ENCODE measurements around the gene CYP1A1.

The CYP1A1 gene

DNA sequence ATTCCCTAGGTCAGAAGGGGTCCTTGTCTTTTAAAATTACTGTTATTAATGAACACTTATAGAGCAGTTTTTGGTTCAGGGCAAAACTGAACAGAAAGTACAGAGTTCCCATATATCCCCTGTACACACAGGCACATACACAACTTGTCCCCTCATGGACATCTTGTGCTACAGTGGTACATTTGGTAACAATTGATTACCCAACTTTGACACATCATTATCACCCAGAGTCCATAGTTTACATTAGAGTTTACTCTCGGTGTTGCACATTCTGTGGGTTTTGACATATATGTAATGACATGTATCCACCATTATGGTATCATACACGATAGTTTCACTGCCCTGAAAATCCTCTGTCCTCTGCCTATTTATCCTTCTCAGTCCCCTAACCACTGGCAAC, 28.5 kb downstream of the CYP1A1 start:
- Mint-ChIP-seq H3K4me3 (peak overlapping the region; percentile 100), H3K9me3 (no peaks in the 10 kb centered on the region), H3K27me3 (peaks cover 7% of the 10 kb centered on the region), H3K4me1 (peaks cover 44% of the 10 kb centered on the region), H3K27ac (no peak overlapping the region), H3K36me3 (peaks cover 5% of the 10 kb centered on the region)
- no peak for DNase-seq
- CTCF ChIA-PET: interaction anchor here (0.7 kb wide), 1 partner anchor 90 kb away, joined by 3 read pairs; no protein-coding TSS in a partner anchor

DNA sequence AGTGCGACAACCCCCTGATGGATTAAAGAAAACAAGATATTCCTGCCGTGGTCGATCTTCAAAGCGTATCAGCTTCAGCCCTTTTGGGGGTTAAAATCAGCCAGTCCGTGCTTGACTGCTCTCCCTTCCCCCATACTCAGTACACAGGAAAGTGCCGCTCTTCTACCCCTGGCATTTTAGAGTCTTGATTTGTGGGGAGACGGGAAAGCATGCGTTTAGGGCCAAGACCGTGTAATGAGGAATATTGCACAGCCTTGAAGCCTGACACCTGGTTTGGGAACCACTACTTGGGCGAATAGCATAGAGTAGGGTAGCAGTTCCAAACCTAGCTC, 29.0 kb downstream of the CYP1A1 start:
- Mint-ChIP-seq H3K4me3 (peak overlapping the region; percentile 100), H3K27ac (peak overlapping the region; percentile 97), H3K4me1 (peaks cover 44% of the 10 kb centered on the region), H3K36me3 (peaks cover 5% of the 10 kb centered on the region), H3K27me3 (peaks cover 2% of the 10 kb centered on the region), H3K9me3 (no peaks in the 10 kb centered on the region)
- CTCF ChIA-PET: interaction anchor here (1.3 kb wide), 1 partner anchor 75 kb away, joined by 5 read pairs; no protein-coding TSS in a partner anchor
- no peak for DNase-seq

DNA sequence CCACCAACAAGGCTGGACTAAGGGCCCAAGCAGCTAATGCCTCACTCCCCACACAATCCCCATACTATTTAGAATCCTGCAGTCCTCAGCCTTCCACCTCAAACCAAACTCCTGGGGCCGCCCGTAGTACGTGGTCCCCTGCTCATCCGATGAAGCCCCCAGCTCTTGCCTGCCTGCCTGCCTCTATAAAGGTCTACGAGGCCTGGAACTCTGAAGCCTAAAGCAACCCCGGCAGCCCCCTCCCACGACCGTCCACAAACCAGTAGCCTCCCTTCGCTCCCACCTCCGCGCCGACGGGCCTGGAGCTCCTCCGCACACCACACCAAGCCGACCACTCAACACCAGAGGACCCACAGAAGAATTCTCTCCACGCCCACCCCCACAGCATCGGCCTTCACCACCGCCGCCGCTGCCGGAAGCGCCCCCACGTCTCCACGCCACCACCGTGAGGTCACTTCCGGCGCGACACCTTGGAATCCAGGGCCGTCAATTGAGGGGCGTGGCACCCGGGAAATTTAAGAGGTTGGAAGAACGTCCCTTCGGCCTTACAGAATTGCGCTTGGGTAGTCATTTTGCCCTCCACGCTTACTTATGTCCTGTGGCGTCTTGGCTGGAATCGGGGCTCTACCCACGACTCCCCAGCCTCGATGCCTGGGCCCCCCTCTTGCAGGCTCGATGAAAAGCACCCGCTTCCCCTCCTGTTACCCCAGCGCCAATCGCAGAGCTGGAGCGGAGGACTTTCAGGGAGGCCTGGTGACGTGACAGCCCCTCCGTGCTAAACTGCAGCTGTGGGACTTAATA, 29.5 kb downstream of the CYP1A1 start, which contains the start of gene EDC3:
Gene EDC3, minus strand, starts transcription at position 428 of the 801 bp plus-strand sequence. CDS start 20,900 bp downstream, outside the sequence.
- H3K27ac Mint-ChIP-seq: peak within 1 kb of the TSS; percentile 97
- H3K36me3 Mint-ChIP-seq: peaks cover 5% of the 10 kb centered on the region
- H3K27me3 Mint-ChIP-seq: no peaks in the 10 kb centered on the region
- H3K4me3 Mint-ChIP-seq: peak within 1 kb of the TSS; percentile 100
- H3K9me3 Mint-ChIP-seq: no peaks in the 10 kb centered on the region
- peaks cover 44% of the 10 kb centered on the region for H3K4me1 Mint-ChIP-seq
- CTCF ChIA-PET: interaction anchor here (1.3 kb wide), 1 partner anchor 76 kb away, joined by 5 read pairs; no protein-coding TSS in a partner anchor
- peak; percentile 93 for DNase-seq

DNA sequence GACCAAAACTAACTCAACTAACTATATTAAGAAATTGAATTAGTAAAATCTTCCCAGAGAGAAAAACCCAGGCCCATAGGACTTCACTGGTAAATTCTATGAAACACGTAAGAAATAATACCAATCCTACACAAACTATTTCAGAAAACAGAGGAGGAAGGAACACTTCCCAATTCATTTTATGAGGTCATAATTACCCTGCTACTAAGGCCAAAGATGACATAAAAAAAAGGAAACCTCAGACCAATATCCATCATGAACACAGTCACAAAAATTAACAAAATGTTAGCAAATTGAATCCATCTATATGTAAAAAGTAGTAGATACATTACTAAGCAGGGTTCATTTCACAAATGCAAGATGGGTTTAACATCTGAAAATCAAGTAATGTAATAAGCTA, 33.0 kb downstream of the CYP1A1 start:
- peaks cover 5% of the 10 kb centered on the region for H3K36me3 Mint-ChIP-seq
- H3K27ac Mint-ChIP-seq: no peak overlapping the region
- no peaks in the 10 kb centered on the region for H3K9me3 Mint-ChIP-seq
- no peak overlapping the region for H3K4me3 Mint-ChIP-seq
- CTCF ChIA-PET: no interaction called here
- H3K4me1 Mint-ChIP-seq: peaks cover 44% of the 10 kb centered on the region
- no peaks in the 10 kb centered on the region for H3K27me3 Mint-ChIP-seq
- no peak for DNase-seq

GRCh38 chr15:74683758-74684157, 41.6 kb downstream of the CYP1A1 start:
- no peak for DNase-seq
- no peak overlapping the region for H3K27ac Mint-ChIP-seq
- peaks cover 4% of the 10 kb centered on the region for H3K9me3 Mint-ChIP-seq
- no peak overlapping the region for H3K4me3 Mint-ChIP-seq
- peaks cover 18% of the 10 kb centered on the region for H3K36me3 Mint-ChIP-seq
- no peaks in the 10 kb centered on the region for H3K27me3 Mint-ChIP-seq
- H3K4me1 Mint-ChIP-seq: no peaks in the 10 kb centered on the region
- CTCF ChIA-PET: no interaction called here

DNA sequence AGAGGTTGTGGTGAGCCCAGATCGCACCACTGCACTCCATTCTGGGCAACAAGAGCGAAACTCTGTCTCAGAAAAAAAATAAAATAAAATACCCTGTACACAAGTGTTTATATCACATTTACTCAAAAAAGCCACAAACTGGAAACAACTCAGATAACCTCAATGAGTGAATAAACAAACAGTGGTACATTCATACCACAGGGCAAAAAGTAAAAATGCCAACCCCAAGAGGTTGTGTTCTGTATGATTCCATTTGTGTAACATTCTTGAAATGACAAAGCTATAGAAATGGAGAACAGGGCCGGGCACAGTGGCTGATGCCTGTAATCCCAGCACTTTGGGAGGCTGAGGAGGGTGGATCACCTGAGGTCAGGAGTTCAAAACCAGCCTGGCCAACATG, 42.4 kb downstream of the CYP1A1 start:
- H3K9me3 Mint-ChIP-seq: peaks cover 4% of the 10 kb centered on the region
- H3K27me3 Mint-ChIP-seq: no peaks in the 10 kb centered on the region
- no peak for DNase-seq
- CTCF ChIA-PET: no interaction called here
- H3K4me1 Mint-ChIP-seq: no peaks in the 10 kb centered on the region
- H3K36me3 Mint-ChIP-seq: peaks cover 18% of the 10 kb centered on the region
- H3K27ac Mint-ChIP-seq: no peak overlapping the region
- no peak overlapping the region for H3K4me3 Mint-ChIP-seq

DNA sequence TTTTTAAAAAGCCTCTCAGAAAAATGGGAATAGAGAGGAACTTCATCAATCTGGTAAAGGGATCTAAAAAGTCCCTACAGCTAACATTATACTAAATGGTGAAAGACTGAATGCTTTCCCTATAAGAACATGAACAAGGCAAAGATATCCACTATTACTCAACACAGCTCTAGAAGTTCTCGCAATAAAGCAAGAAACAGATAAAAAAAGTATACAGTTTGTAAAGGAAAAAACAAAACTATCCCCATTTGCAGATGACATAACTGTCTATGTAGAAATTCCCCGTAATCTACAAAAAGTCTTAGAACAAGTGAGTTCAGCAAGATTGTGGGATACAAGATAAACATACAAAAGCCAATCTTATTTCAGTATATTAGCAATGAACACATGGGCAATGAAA, 44.9 kb downstream of the CYP1A1 start:
- Mint-ChIP-seq H3K36me3 (peaks cover 13% of the 10 kb centered on the region), H3K9me3 (peaks cover 3% of the 10 kb centered on the region), H3K4me1 (no peaks in the 10 kb centered on the region), H3K27ac (no peak overlapping the region), H3K4me3 (no peak overlapping the region), H3K27me3 (no peaks in the 10 kb centered on the region)
- CTCF ChIA-PET: interaction anchor here (1.2 kb wide), 1 partner anchor 49 kb away, joined by 3 read pairs; no protein-coding TSS in a partner anchor
- DNase-seq: no peak

DNA sequence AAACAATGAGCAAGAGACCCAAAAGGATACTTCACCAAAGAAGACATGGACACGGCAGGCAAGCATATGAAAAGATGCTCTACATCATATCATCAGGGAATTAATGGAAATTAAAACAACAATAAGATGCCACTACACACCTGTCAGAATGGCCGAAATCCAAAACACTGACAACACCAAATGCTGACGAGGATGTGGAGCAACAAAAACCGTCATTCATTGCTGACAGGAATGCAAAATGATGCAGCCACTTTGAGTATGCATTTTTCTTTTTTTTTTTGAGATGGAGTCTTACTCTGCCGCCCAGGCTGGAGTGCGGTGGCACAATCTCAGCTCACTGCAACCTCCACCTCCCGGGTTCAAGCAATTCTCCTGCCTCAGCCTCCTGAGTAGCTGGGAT, 48.5 kb downstream of the CYP1A1 start:
- no peak overlapping the region for H3K27ac Mint-ChIP-seq

DNA sequence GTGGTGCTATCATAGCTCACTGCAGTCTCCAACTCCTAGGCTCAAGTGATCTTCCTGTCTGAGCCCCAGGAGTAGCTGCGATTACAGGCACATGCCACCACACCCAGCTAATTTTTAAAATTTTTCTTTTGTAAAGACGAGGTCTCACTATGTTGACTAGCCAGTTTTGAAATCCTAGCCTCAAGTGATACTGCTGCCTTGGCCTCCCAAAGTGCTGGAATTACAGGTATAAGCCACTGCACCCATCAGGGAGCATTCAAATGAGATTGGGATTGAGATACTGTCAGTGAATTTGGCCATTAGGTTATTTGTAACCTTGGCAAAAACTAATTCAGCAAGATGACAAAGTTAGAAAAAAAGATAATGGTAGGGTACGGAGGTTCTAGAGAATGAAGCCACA, 51.2 kb downstream of the CYP1A1 start:
- H3K27ac Mint-ChIP-seq: no peak overlapping the region
- H3K36me3 Mint-ChIP-seq: peaks cover 17% of the 10 kb centered on the region
- CTCF ChIA-PET: no interaction called here
- no peaks in the 10 kb centered on the region for H3K9me3 Mint-ChIP-seq
- DNase-seq: no peak
- no peak overlapping the region for H3K4me3 Mint-ChIP-seq
- H3K27me3 Mint-ChIP-seq: no peaks in the 10 kb centered on the region
- no peaks in the 10 kb centered on the region for H3K4me1 Mint-ChIP-seq

More for the DNA sequence above, 48.5 kb downstream of the CYP1A1 start:
- Mint-ChIP-seq H3K4me3 (no peak overlapping the region), H3K4me1 (no peaks in the 10 kb centered on the region), H3K9me3 (no peaks in the 10 kb centered on the region), H3K27me3 (no peaks in the 10 kb centered on the region), H3K36me3 (peaks cover 7% of the 10 kb centered on the region)
- no peak for DNase-seq
- CTCF ChIA-PET: no interaction called here

DNA sequence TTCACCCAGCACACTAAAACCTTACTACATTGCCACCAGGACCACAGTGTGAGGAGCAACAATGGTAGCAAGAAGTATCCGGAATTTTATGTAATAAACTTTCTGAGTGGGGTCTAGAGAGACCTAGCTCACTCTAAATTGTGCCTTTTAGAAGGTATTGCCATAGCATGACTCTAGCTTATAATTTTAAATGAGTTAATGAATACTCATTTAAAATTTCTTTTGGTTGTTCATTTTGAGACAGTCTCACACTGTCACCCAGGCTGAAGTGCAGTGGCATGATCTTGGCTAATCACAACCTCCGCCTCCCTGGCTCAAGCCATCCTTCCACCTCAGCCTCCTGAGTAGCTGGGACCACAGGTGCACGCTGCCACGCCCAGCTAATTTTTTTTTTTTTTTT, 55.7 kb downstream of the CYP1A1 start:
- Mint-ChIP-seq H3K27me3 (no peaks in the 10 kb centered on the region), H3K4me1 (no peaks in the 10 kb centered on the region), H3K36me3 (peaks cover 22% of the 10 kb centered on the region), H3K4me3 (no peak overlapping the region), H3K9me3 (no peaks in the 10 kb centered on the region), H3K27ac (no peak overlapping the region)
- CTCF ChIA-PET: no interaction called here
- no peak for DNase-seq

Measured in activated naive CD4-positive, alpha-beta T cell treated with anti-CD3 and anti-CD28 coated beads, Interleukin-2, amount 10 ng/mL, durations not matched to agents 7 days and 5 days (primary cell).